Neural cell (in vitro differentiated cells): Measurements from ENCODE around the gene PCNX2. TPM values are rescaled to one million over a fixed set of nuclear protein-coding genes. Genes with fewer than 3 reads are reported as not detected.

Experiments used
- H2AFZ ChIP-seq: fragments of 200-600, 300-800 bp; sonication (generic), shearing (Covaris generic); 2 replicates; pipeline ENCODE4 v1.6.0; 2014; ENCODE audit warnings: low read depth, mild to moderate bottlenecking, antibody characterized with exemption, low read length, moderate library complexity
- H3F3A ChIP-seq: fragments of 200-600 bp; shearing (Covaris generic); 2 replicates; pipeline ENCODE4 v1.6.1; 2016; ENCODE audit warnings: mild to moderate bottlenecking, moderate library complexity, mixed read lengths, antibody characterized with exemption, low read length; ENCODE audit not compliant: insufficient read depth, poor library complexity, severe bottlenecking
- H3K27ac ChIP-seq: fragments of 200-600, 300-800 bp; sonication (generic), shearing (Covaris generic); 2 replicates; pipeline ENCODE4 v1.5.1; 2014; ENCODE audit warnings: mild to moderate bottlenecking, low read length, moderate library complexity
- H3K27me3 ChIP-seq: fragments of 300-800, 200-600 bp; sonication (generic), shearing (Covaris generic); 2 replicates; pipeline ENCODE4 v1.6.0; 2014; ENCODE audit warnings: mild to moderate bottlenecking, low read depth, low read length, moderate library complexity; ENCODE audit not compliant: insufficient read depth
- H3K36me3 ChIP-seq: fragments of 300-800, 200-600 bp; sonication (generic), shearing (Covaris generic); 2 replicates; pipeline ENCODE4 v1.5.1; 2014; ENCODE audit warnings: mild to moderate bottlenecking, antibody characterized with exemption, low read length, moderate library complexity; ENCODE audit not compliant: insufficient read depth
- H3K4me2 ChIP-seq: fragments of 300-800, 200-600 bp; sonication (generic), shearing (Covaris generic); 2 replicates; pipeline ENCODE4 v1.6.0; 2014; ENCODE audit warnings: mild to moderate bottlenecking, low read length
- H3K4me3 ChIP-seq: fragments of 300-800, 200-600 bp; sonication (generic), shearing (Covaris generic); 2 replicates; pipeline ENCODE4 v1.5.1; 2014; ENCODE audit warnings: mild to moderate bottlenecking, low read length, moderate library complexity
- H3K79me2 ChIP-seq: fragments of 200-600 bp; shearing (Covaris generic); replicated peaks from 2 replicates; pipeline ENCODE4 v1.6.0; 2014; ENCODE audit warnings: mild to moderate bottlenecking, low read length, moderate library complexity; ENCODE audit not compliant: insufficient read depth
- H3K9ac ChIP-seq: fragments of 300-800, 200-600 bp; sonication (generic), shearing (Covaris generic); 2 replicates; pipeline ENCODE4 v1.6.1; 2016; ENCODE audit warnings: mild to moderate bottlenecking, low read length, mixed read lengths
- H3K9me2 ChIP-seq: fragments of 200-600 bp; shearing (Covaris generic); 2 replicates; pipeline ENCODE4 v1.6.1; 2016; ENCODE audit warnings: mild to moderate bottlenecking, low read length, mixed read lengths; ENCODE audit not compliant: insufficient read depth
- H3K9me3 ChIP-seq: fragments of 200-600, 300-800 bp; sonication (generic), shearing (Covaris generic); 2 replicates; pipeline ENCODE4 v1.6.1; 2016; ENCODE audit warnings: mild to moderate bottlenecking, mixed run types, low read length, moderate library complexity, mixed read lengths
- H4K20me1 ChIP-seq: fragments of 200-600 bp; shearing (Covaris generic); 2 replicates; pipeline ENCODE4 v1.6.1; 2016; ENCODE audit warnings: mild to moderate bottlenecking, mixed run types; ENCODE audit not compliant: insufficient read depth
- CTCF ChIP-seq: fragments of 450-650 bp; IDR thresholded peaks from 2 replicates; pipeline ENCODE4 v1.5.1; 2014; ENCODE audit warnings: antibody characterized with exemption, mild to moderate bottlenecking, moderate library complexity; ENCODE audit not compliant: poor library complexity, severe bottlenecking
- EP300 ChIP-seq: fragments of 450-650 bp; conservative IDR thresholded peaks from 2 replicates; pipeline ENCODE4 v1.6.1; 2014; ENCODE audit warnings: antibody characterized with exemption, mild to moderate bottlenecking, moderate library complexity; ENCODE audit not compliant: poor library complexity, severe bottlenecking
- EZH2 ChIP-seq: fragments of 200-600, 300-800 bp; shearing (Covaris generic), sonication (generic); IDR thresholded peaks from 2 replicates; pipeline ENCODE4 v1.6.1; 2014; ENCODE audit warnings: antibody characterized with exemption, low read length, borderline replicate concordance, mild to moderate bottlenecking; ENCODE audit not compliant: insufficient read depth, poor library complexity, severe bottlenecking
- MXI1 ChIP-seq: fragments of 450-650 bp; conservative IDR thresholded peaks from 2 replicates; pipeline ENCODE4 v1.6.1; 2014; ENCODE audit warnings: antibody characterized with exemption, mild to moderate bottlenecking; ENCODE audit not compliant: poor library complexity, severe bottlenecking
- POLR2AphosphoS5 ChIP-seq: IDR thresholded peaks from 2 replicates; pipeline ENCODE4 v1.6.1; 2012
- RAD21 ChIP-seq: fragments of 450-650 bp; conservative IDR thresholded peaks from 2 replicates; pipeline ENCODE4 v1.6.1; 2014; ENCODE audit warnings: antibody characterized with exemption, mild to moderate bottlenecking, moderate library complexity
- SMC3 ChIP-seq: fragments of 450-650 bp; conservative IDR thresholded peaks from 2 replicates; pipeline ENCODE4 v1.6.1; 2014; ENCODE audit warnings: antibody characterized with exemption, mild to moderate bottlenecking, moderate library complexity; ENCODE audit not compliant: poor library complexity
- TAF1 ChIP-seq: IDR thresholded peaks from 2 replicates; pipeline ENCODE4 v1.6.1; 2012; ENCODE audit warnings: low read depth
- polyA plus RNA-seq: library from polyadenylated mRNA; depleted of rRNA; stranded (reverse); fragments of >200 nt; gene quantifications from 2 replicates; pipeline ENCODE4 v1.2.3, GENCODE V29; 2014
- TF ChIP-seq, protein P1 (sequence below): IDR thresholded peaks from 2 replicates; pipeline ENCODE4 v1.6.1; 2012; ENCODE audit warnings: borderline replicate concordance

The PCNX2 gene
- polyA plus RNA-seq, 1 donor from 2014 or later: 17.2 TPM

- Histone ChIP-seq H3K9me2 (no peaks in the 10 kb centered on the region), H3K27ac (no peak overlapping the region)
Measured at GRCh38 chr1:233080286-233080685, 215.2 kb downstream of the PCNX2 start.

DNA sequence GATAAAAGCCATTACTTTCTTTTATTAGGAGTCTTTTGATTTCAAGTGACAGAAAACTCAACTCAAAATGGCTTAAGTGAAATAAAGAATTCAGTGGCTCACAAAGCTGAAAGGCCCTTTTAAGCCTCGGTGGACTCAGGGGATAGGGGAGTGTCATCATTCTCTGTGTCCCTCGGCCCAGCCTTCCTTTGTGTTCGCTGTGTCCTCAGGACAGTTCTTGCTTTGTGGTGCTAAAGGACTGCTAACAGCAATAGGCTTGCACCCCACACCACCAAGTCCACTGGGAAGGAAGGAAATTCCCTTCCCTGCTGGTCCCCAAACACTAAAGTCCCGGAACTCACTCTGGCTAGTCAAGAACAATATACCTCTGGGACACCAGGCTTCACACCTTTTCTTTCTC is 216.0 kb downstream of the PCNX2 start:
- no peaks in the 10 kb centered on the region for H3K9me3 ChIP-seq
- H4K20me1 ChIP-seq: no peaks in the 10 kb centered on the region
- H3K27me3 ChIP-seq: no peaks in the 10 kb centered on the region
- H3K4me2 ChIP-seq: no peak overlapping the region
- no peak overlapping the region for H3K4me3 ChIP-seq
- TF ChIP-seq CTCF (no peak), TAF1 (no peak), EZH2 (no peak), SMC3 (no peak), RAD21 (no peak), EP300 (no peak), MXI1 (no peak), POLR2AphosphoS5 (no peak)
- TF ChIP-seq, protein P1, sequence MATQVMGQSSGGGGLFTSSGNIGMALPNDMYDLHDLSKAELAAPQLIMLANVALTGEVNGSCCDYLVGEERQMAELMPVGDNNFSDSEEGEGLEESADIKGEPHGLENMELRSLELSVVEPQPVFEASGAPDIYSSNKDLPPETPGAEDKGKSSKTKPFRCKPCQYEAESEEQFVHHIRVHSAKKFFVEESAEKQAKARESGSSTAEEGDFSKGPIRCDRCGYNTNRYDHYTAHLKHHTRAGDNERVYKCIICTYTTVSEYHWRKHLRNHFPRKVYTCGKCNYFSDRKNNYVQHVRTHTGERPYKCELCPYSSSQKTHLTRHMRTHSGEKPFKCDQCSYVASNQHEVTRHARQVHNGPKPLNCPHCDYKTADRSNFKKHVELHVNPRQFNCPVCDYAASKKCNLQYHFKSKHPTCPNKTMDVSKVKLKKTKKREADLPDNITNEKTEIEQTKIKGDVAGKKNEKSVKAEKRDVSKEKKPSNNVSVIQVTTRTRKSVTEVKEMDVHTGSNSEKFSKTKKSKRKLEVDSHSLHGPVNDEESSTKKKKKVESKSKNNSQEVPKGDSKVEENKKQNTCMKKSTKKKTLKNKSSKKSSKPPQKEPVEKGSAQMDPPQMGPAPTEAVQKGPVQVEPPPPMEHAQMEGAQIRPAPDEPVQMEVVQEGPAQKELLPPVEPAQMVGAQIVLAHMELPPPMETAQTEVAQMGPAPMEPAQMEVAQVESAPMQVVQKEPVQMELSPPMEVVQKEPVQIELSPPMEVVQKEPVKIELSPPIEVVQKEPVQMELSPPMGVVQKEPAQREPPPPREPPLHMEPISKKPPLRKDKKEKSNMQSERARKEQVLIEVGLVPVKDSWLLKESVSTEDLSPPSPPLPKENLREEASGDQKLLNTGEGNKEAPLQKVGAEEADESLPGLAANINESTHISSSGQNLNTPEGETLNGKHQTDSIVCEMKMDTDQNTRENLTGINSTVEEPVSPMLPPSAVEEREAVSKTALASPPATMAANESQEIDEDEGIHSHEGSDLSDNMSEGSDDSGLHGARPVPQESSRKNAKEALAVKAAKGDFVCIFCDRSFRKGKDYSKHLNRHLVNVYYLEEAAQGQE: no peak
- no peaks in the 10 kb centered on the region for H3K9me2 ChIP-seq
- no peaks in the 10 kb centered on the region for H3F3A ChIP-seq
- no peaks in the 10 kb centered on the region for H3K36me3 ChIP-seq
- no peak overlapping the region for H2AFZ ChIP-seq
- no peak overlapping the region for H3K9ac ChIP-seq
- H3K27ac ChIP-seq: no peak overlapping the region
- no peaks in the 10 kb centered on the region for H3K79me2 ChIP-seq

More at GRCh38 chr1:233080286-233080685, 215.2 kb downstream of the PCNX2 start:
- Histone ChIP-seq H3K36me3 (no peaks in the 10 kb centered on the region), H3K79me2 (no peaks in the 10 kb centered on the region), H2AFZ (no peak overlapping the region), H3K4me2 (no peak overlapping the region), H4K20me1 (no peaks in the 10 kb centered on the region), H3K27me3 (no peaks in the 10 kb centered on the region), H3K4me3 (no peak overlapping the region), H3K9me3 (no peaks in the 10 kb centered on the region), H3F3A (no peaks in the 10 kb centered on the region), H3K9ac (no peak overlapping the region)
- TF ChIP-seq TAF1 (no peak), EP300 (no peak), EZH2 (no peak), MXI1 (no peak), SMC3 (no peak), POLR2AphosphoS5 (no peak), CTCF (no peak), RAD21 (no peak)
- TF ChIP-seq, protein P1: no peak
